ENCODE measurements around the gene RAC2.

- no peak for TF ChIP-seq USF2 (IDR thresholded peaks at IDR 0.05; ENCODE audit: low read length)
- no peak for TF ChIP-seq CTCF (IDR thresholded peaks at IDR 0.05; ENCODE audit: control extremely low read depth in 1 of 3, insufficient read depth in 1 of 3, low read depth in 1 of 3, low read length in 3 of 3)
- TF ChIP-seq E2F6 (IDR thresholded peaks at IDR 0.05): no peak
- TF ChIP-seq TAF7 (optimal IDR thresholded peaks at IDR 0.05; ENCODE audit: borderline replicate concordance, low read depth, low read length): no peak
- TF ChIP-seq BRCA1 (IDR thresholded peaks at IDR 0.05; ENCODE audit: low read depth, low read length): no peak
- TF ChIP-seq SIRT6 (IDR thresholded peaks at IDR 0.05; ENCODE audit: low read length): no peak
- TF ChIP-seq EGR1 (IDR thresholded peaks at IDR 0.05; ENCODE audit: borderline replicate concordance, low read depth, low read length): no peak
Measured at GRCh38 chr22:37177755-37178154, 66.3 kb downstream of the RAC2 start.
